ENCODE results near the gene MPIG6B. TPM values are rescaled to one million over a fixed set of nuclear protein-coding genes. Genes with fewer than 3 reads are reported as not detected.

MPIG6B gene
- total RNA-seq, 1 experiment from 2014 or later = not detected

GRCh38 chr6:31710523-31711219 lies 12.5 kb upstream of the MPIG6B start:
- peaks cover 7% of the 10 kb centered on the region for H3K4me1 Mint-ChIP-seq (ENCODE audit: insufficient read depth, unreplicated experiment)
- ChIA-PET CTCF (interaction anchor here (0.5 to 2.1 kb wide), 2 partner anchors 17 to 1090 kb away, joined by 3 to 7 read pairs; no protein-coding TSS in a partner anchor), POLR2A (interaction anchor here (1.4 kb wide), 1 partner anchor 29 kb away, joined by 7 read pairs; the partner anchor contains the start of gene MSH5)
- H3K36me3 Mint-ChIP-seq (ENCODE audit: insufficient read depth, unreplicated experiment) = no peaks in the 10 kb centered on the region
- no peak for DNase-seq (ENCODE audit: unreplicated experiment)
- no peak for TF ChIP-seq CTCF (IDR thresholded peaks at IDR 0.05; ENCODE audit: unreplicated experiment)
- no TSS peak for BruUV-seq (replicated peaks)
- no peak overlapping the region for H3K4me3 Mint-ChIP-seq (ENCODE audit: unreplicated experiment)
- intact Hi-C loops (cut with micrococcal nuclease) = no loop called here
- H3K9me3 Mint-ChIP-seq (ENCODE audit: unreplicated experiment) = no peaks in the 10 kb centered on the region
- H3K27ac Mint-ChIP-seq (ENCODE audit: low read depth, unreplicated experiment) = no peak overlapping the region
- no peaks in the 10 kb centered on the region for H3K27me3 Mint-ChIP-seq (ENCODE audit: insufficient read depth, unreplicated experiment)

DNA sequence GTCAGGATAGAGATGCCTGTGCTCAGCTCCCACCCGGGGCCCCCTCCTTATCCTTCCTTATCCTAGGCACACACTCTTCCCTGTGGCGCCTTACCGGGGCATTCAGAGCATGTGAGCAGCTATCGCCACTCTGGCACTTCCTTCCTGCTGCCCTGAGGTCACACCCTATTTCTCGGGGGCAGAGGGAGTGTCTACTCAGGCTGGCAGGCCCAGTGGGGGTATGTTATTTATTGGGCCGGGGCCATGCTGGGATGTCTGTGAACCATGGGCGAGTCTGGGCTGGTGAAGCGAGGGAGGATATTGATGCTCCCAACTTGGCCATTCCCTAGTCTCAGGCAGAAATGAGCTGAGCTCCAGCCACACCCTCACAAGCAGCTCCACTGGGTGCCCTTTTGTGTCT lies 11.9 kb upstream of the MPIG6B start:
- intact Hi-C loops (cut with micrococcal nuclease) = no loop called here
- POLR2A ChIA-PET = interaction anchor here (0.8 to 2.1 kb wide), 3 partner anchors 9 to 28 kb away, joined by 3 to 7 read pairs (median 5); partner anchors contain the start of genes ABHD16A and MSH5
- CTCF ChIA-PET = interaction anchor here (0.5 to 2.1 kb wide), 3 partner anchors 17 to 1090 kb away, joined by 3 to 7 read pairs (median 3); no protein-coding TSS in a partner anchor
- TF ChIP-seq CTCF (IDR thresholded peaks at IDR 0.05; ENCODE audit: unreplicated experiment) = no peak
- peak; percentile 18 for DNase-seq (ENCODE audit: unreplicated experiment)
- no peak overlapping the region for H3K4me3 Mint-ChIP-seq (ENCODE audit: unreplicated experiment)
- BruUV-seq (replicated peaks) = no TSS peak
- H3K9me3 Mint-ChIP-seq (ENCODE audit: unreplicated experiment) = no peaks in the 10 kb centered on the region
- peaks cover 7% of the 10 kb centered on the region for H3K4me1 Mint-ChIP-seq (ENCODE audit: insufficient read depth, unreplicated experiment)
- no peaks in the 10 kb centered on the region for H3K27me3 Mint-ChIP-seq (ENCODE audit: insufficient read depth, unreplicated experiment)
- H3K36me3 Mint-ChIP-seq (ENCODE audit: insufficient read depth, unreplicated experiment) = no peaks in the 10 kb centered on the region
- H3K27ac Mint-ChIP-seq (ENCODE audit: low read depth, unreplicated experiment) = no peak overlapping the region

DNA sequence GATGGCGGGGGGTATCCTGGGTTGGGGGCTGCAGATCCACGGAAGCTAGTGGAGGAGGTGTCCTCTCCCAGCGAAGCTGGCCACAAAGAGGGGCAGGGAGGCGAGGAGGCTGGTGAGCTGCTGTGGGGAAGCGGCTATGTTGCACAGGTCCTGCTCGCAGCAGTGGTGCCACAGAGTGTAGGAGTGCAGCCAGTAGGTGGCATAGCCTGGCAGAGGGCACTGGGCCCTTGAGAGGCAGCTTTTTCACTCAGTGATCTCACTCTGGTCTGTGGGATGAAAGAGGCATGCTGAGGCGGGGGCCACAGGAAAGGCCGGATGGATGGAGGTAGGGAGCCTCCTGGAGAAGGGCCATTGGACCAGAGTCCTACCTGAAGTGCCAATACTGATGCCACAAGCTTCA lies 10.9 kb upstream of the MPIG6B start:
- TF ChIP-seq CTCF (IDR thresholded peaks at IDR 0.05; ENCODE audit: unreplicated experiment) = no peak
- no peaks in the 10 kb centered on the region for H3K9me3 Mint-ChIP-seq (ENCODE audit: unreplicated experiment)
- H3K36me3 Mint-ChIP-seq (ENCODE audit: insufficient read depth, unreplicated experiment) = no peaks in the 10 kb centered on the region
- peak; percentile 23 for DNase-seq (ENCODE audit: unreplicated experiment)
- no TSS peak for BruUV-seq (replicated peaks)
- no peaks in the 10 kb centered on the region for H3K27me3 Mint-ChIP-seq (ENCODE audit: insufficient read depth, unreplicated experiment)
- intact Hi-C loops (cut with micrococcal nuclease) = no loop called here
- ChIA-PET POLR2A (interaction anchor here (0.7 to 2.1 kb wide), 3 partner anchors 10 to 153 kb away, joined by 3 to 5 read pairs (median 3); partner anchors contain the start of genes ABHD16A and HSPA1B), CTCF (interaction anchor here (0.5 to 2.1 kb wide), 6 partner anchors 10 to 152 kb away, joined by 3 to 7 read pairs (median 4); no protein-coding TSS in a partner anchor)
- H3K27ac Mint-ChIP-seq (ENCODE audit: low read depth, unreplicated experiment) = no peak overlapping the region
- H3K4me1 Mint-ChIP-seq (ENCODE audit: insufficient read depth, unreplicated experiment) = peaks cover 7% of the 10 kb centered on the region
- H3K4me3 Mint-ChIP-seq (ENCODE audit: unreplicated experiment) = no peak overlapping the region

DNA sequence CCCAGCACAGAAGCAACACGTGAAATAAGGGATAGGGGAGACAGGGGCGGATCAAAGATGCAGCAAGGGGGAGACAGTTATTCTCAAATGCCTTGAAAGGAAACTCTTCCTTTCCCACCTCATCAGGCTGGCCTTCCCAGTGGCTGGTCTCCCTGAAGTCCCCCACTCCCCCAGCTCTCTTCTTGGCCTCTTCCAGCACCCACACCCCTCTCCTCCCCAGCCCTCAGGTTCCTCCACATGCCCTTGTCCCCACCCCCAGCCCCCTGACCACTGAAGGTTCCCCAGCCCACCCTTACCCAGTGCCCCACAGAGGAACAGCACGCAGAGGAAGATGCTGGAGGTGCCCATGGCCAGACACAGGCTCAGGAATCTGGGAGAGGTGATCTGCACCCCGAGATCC lies 9.7 kb upstream of the MPIG6B start:
- Mint-ChIP-seq H3K36me3 (ENCODE audit: insufficient read depth, unreplicated experiment) (no peaks in the 10 kb centered on the region), H3K27ac (ENCODE audit: low read depth, unreplicated experiment) (no peak overlapping the region), H3K4me1 (ENCODE audit: insufficient read depth, unreplicated experiment) (peaks cover 12% of the 10 kb centered on the region), H3K27me3 (ENCODE audit: insufficient read depth, unreplicated experiment) (no peaks in the 10 kb centered on the region), H3K9me3 (ENCODE audit: unreplicated experiment) (no peaks in the 10 kb centered on the region), H3K4me3 (ENCODE audit: unreplicated experiment) (no peak overlapping the region)
- CTCF ChIA-PET = interaction anchor here (0.5 to 1.5 kb wide), 3 partner anchors 16 to 81 kb away, joined by 4 to 5 read pairs (median 4); partner anchors contain the start of gene DDAH2
- POLR2A ChIA-PET = interaction anchor here (0.5 to 2.1 kb wide), 3 partner anchors 10 to 49 kb away, joined by 3 to 8 read pairs (median 5); partner anchors contain the start of genes ABHD16A and GPANK1
- intact Hi-C loops (cut with micrococcal nuclease) = no loop called here
- no TSS peak for BruUV-seq (replicated peaks)
- no peak for TF ChIP-seq CTCF (IDR thresholded peaks at IDR 0.05; ENCODE audit: unreplicated experiment)
- no peak for DNase-seq (ENCODE audit: unreplicated experiment)
